K562 (cell line): ENCODE measurements around the gene RBM5. TPM values are rescaled to one million over a fixed set of nuclear protein-coding genes. Genes with fewer than 3 reads are reported as not detected.

ENCODE experiments used
- ATAC-seq: fragments of 200-7000 bp; cut with Tn5 transposase; 3 replicates; pipeline ENCODE4 v1.9.1; 2020; ENCODE audit warnings: moderate library complexity
- BruUV-seq: library from RNA; stranded (reverse); fragments of 400-500 nt; replicated peaks from 2 replicates; lab custom pipeline; 2021; lab: Mats Ljungman, UMichigan
- CTCF ChIA-PET: fragments of 300-600 bp; formaldehyde crosslinking; extraction: SDS; loops from one replicate; lab custom pipeline; 2021; ENCODE audit warnings: low intra/inter-chr PET ratio; lab: Yijun Ruan, JAX
- POLR2A ChIA-PET: fragments of 300-600, 350-650 bp; sonication (Branson Sonifier 250); formaldehyde crosslinking; extraction: SDS; loops from one replicate; lab custom pipeline; 2021; ENCODE audit warnings: antibody characterized with exemption, inconsistent platforms; lab: Yijun Ruan, JAX
- DNase-seq, 4 experiments: peaks; one replicate each; pipeline versions ENCODE4 v3.0.0 to v3.0.0-alpha.2; 2011 to 2018; ENCODE audit warnings: low spot score in 3 of 4, mixed read lengths in 3 of 4; ENCODE audit errors: extremely low read depth in 1 of 4
- FAIRE-seq: peaks from 2 replicates; lab custom pipeline; 2011; peaks lifted over from hg19 to GRCh38; lab: Jason Lieb, UNC
- H2AFZ ChIP-seq: 2 replicates; pipeline ENCODE4 v1.6.0; 2011; ENCODE audit warnings: low read depth, low read length, control low read depth, inconsistent platforms
- H3K27ac ChIP-seq: fragments of 200-600 bp; 3 replicates; pipeline ENCODE4 v1.8.0; 2011; ENCODE audit warnings: low read depth, mild to moderate bottlenecking, control low read depth, inconsistent platforms, low read length, moderate library complexity, mixed read lengths; ENCODE audit errors: extremely low read depth
- H3K27me3 ChIP-seq, 2 experiments: fragments of 300-600 bp in 1 of 2; 2 replicates in 1 of 2; 3 replicates in 1 of 2; pipeline versions ENCODE4 v1.6.0 to v1.8.0; 2011; ENCODE audit warnings: inconsistent platforms in 2 of 2, low read length in 2 of 2, mild to moderate bottlenecking in 1 of 2, mixed read lengths in 1 of 2, moderate library complexity in 1 of 2; ENCODE audit not compliant: control insufficient read depth in 2 of 2, insufficient read depth in 2 of 2
- H3K36me3 ChIP-seq: fragments of 300-600 bp; 3 replicates; pipeline ENCODE4 v1.8.0; 2011; ENCODE audit warnings: mild to moderate bottlenecking, low read length, inconsistent platforms; ENCODE audit not compliant: control insufficient read depth, insufficient read depth
- H3K4me1 ChIP-seq, 2 experiments: fragments of 200-600 bp in 1 of 2; replicated peaks in 1 of 2; 2 replicates in 1 of 2; 3 replicates in 1 of 2; pipeline versions ENCODE4 v1.5.1 to v1.8.0; 2011; ENCODE audit warnings: inconsistent platforms in 2 of 2, low read length in 2 of 2, mild to moderate bottlenecking in 1 of 2, mixed read lengths in 1 of 2, moderate library complexity in 1 of 2; ENCODE audit not compliant: control insufficient read depth in 2 of 2, insufficient read depth in 2 of 2
- H3K4me2 ChIP-seq: 2 replicates; pipeline ENCODE4 v1.6.1; 2011; ENCODE audit warnings: low read length, control low read depth, inconsistent platforms, mixed read lengths; ENCODE audit not compliant: insufficient read depth
- H3K4me3 ChIP-seq: fragments of 200-600 bp; sonication (generic), shearing (Covaris generic); 2 replicates; pipeline ENCODE4 v1.5.1; 2016; ENCODE audit warnings: control low read depth, inconsistent platforms
- H3K79me2 ChIP-seq: fragments of 200-600 bp; 3 replicates; pipeline ENCODE4 v1.8.0; 2011; ENCODE audit warnings: low read length, inconsistent platforms; ENCODE audit not compliant: control insufficient read depth, insufficient read depth
- H3K9ac ChIP-seq, 2 experiments: 2 replicates each; pipeline versions ENCODE4 v1.6.0 to v1.6.1; 2011; ENCODE audit warnings: low read depth in 2 of 2, low read length in 2 of 2, control low read depth in 1 of 2, inconsistent platforms in 1 of 2, mild to moderate bottlenecking in 1 of 2, mixed read lengths in 1 of 2; ENCODE audit not compliant: insufficient read depth in 1 of 2
- H3K9me1 ChIP-seq: one replicate; pipeline ENCODE4 v1.6.0; 2011; ENCODE audit warnings: inconsistent platforms, mild to moderate bottlenecking, low read length, moderate library complexity; ENCODE audit not compliant: control insufficient read depth, insufficient read depth
- H3K9me3 ChIP-seq: replicated peaks from 2 replicates; pipeline ENCODE4 v1.5.1; 2011; ENCODE audit warnings: low read depth, low read length, inconsistent platforms; ENCODE audit not compliant: control insufficient read depth, insufficient read depth
- H4K20me1 ChIP-seq: replicated peaks from 2 replicates; pipeline ENCODE4 v1.6.1; 2011; ENCODE audit warnings: low read length, inconsistent platforms, mixed read lengths; ENCODE audit not compliant: control insufficient read depth, insufficient read depth
- JUND ChIP-seq, 2 experiments: IDR thresholded peaks; 2 replicates in 1 of 2; 3 replicates in 1 of 2; pipeline ENCODE4 v1.6.1; 2011; ENCODE audit warnings: borderline replicate concordance in 2 of 2, low read depth in 2 of 2, low read length in 2 of 2, improper control_type of control experiment in 1 of 2, missing biosample characterization in 1 of 2, missing genetic modification characterization in 1 of 2, missing genetic modification reagents in 1 of 2
- SIN3A ChIP-seq, 2 experiments: fragments of 150-350 bp in 1 of 2; IDR thresholded peaks; 2 replicates each; pipeline ENCODE4 v1.6.1; 2011 to 2016; ENCODE audit warnings: borderline replicate concordance in 2 of 2, low read depth in 2 of 2, low read length in 2 of 2, mild to moderate bottlenecking in 2 of 2, moderate library complexity in 2 of 2; ENCODE audit not compliant: control insufficient read depth in 1 of 2
- TFAM ChIP-seq: fragments of 250-450 bp; sonication (Bioruptor Pico); conservative IDR thresholded peaks from 2 replicates; pipeline ENCODE4 v1.5.0; 2021; ENCODE audit warnings: mild to moderate bottlenecking, moderate library complexity
- ZNF75A ChIP-seq: fragments of 450-650 bp; formaldehyde crosslinking; IDR thresholded peaks from 2 replicates; pipeline ENCODE4 v1.4.0; 2020; ENCODE audit warnings: mild to moderate bottlenecking
- WGBS: fragments of 100-300 bp; shearing (Covaris generic); methylation state at CpG from one replicate; pipeline ENCODE4 v1.1.6; 2016; ENCODE audit warnings: low coverage, mixed read lengths; ENCODE audit not compliant: insufficient coverage; ENCODE audit errors: missing lambda C conversion rate; 5-methylcytosine and 5-hydroxymethylcytosine counted together
- in situ Hi-C: fragments of 300-500 bp; cut with MboI; formaldehyde crosslinking; loops from 4 replicates; pipeline ENCODE4 v1.15.0; 2018; ENCODE audit warnings: inconsistent platforms, mixed read lengths
- intact Hi-C: fragments of 100-400 bp; cut with micrococcal nuclease; formaldehyde crosslinking; loops from 2 replicates; pipeline ENCODE4 v1.14.2; 2022
- polyA plus RNA-seq, 8 experiments: library from polyadenylated mRNA; depleted of rRNA in 4 of 8; stranded (reverse) in 5 of 8; unstranded in 3 of 8; fragments of >200 nt; fragmentation: Nextera tagmentation in 2 of 8; fragmentation: Illumina TruSeq in 1 of 8; extraction: Ambion mirVana in 2 of 8; extraction: Trizol in 1 of 8; gene quantifications; 2 replicates each; pipeline versions ENCODE4 v1.2.1 to v1.2.3, GENCODE V29; 2011 to 2014; ENCODE audit warnings: inconsistent platforms in 1 of 8, missing spikeins in 1 of 8
- total RNA-seq, 7 experiments: library from RNA; depleted of rRNA in 6 of 7; stranded (reverse); fragments of >200 nt in 6 of 7; fragmentation: Illumina TruSeq in 2 of 7; extraction: Trizol in 2 of 7; gene quantifications; 2 replicates each; pipeline versions ENCODE4 v1.2.1 to v1.2.3, GENCODE V29; 2011 to 2021; ENCODE audit warnings: low replicate concordance in 1 of 7

The RBM5 gene
- total and polyA plus RNA-seq, 9 of the 15 experiments (the other 6 are each of a cell fraction or from before 2014, with no cell fraction given): 24.5 to 153 (median 81.6) TPM

DNA sequence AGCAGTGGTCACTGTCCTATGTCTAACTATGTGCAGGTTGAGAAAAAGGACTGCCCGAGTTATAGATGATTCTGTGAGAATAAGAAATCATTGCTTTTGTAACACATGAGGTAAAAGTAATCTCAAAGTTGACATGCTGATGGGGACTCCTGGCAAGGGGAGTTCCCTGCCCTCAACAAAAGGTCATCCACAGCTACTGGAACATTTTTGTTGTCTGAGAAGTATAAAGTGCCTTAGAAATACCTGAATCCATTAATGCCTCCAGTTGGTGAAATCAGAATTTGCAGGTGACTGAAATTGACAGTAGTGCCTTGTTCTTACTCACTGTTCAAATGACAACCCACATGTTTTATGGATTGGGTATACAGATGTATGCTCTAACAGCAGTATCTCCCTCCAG, 43.7 kb upstream of the RBM5 start:
- H3K9ac ChIP-seq: no peak overlapping the region
- no peak overlapping the region for H3K4me3 ChIP-seq
- TF ChIP-seq TFAM (no peak), ZNF75A (no peak), JUND (IDR thresholded peaks at IDR 0.05; ENCODE audit: borderline replicate concordance, low read depth, low read length) (no peak), JUND (tag; IDR thresholded peaks at IDR 0.05; ENCODE audit: borderline replicate concordance, low read depth, low read length) (no peak)
- TF ChIP-seq, all 486 proteins: peak for 0
- CTCF ChIA-PET: interaction anchor here (1.0 kb wide), 1 partner anchor 181 kb away, joined by 4 read pairs; no protein-coding TSS in a partner anchor
- Histone ChIP-seq H3K79me2 (no peaks in the 10 kb centered on the region), H3K27ac (no peak overlapping the region), H3K4me2 (no peak overlapping the region), H2AFZ (no peak overlapping the region), H3K4me1 (peaks cover 0 to 3% of the 10 kb centered on the region in 2 experiments; a peak in 2 of 5 replicates), H3K9me3 (no peaks in the 10 kb centered on the region), H3K9me1 (no peaks in the 10 kb centered on the region), H4K20me1 (no peaks in the 10 kb centered on the region), H3K36me3 (peaks cover 27% of the 10 kb centered on the region; the same call in 2 of the 3 replicates), H3K27me3 (no peaks in the 10 kb centered on the region)
- intact Hi-C loops (no loop called here), in situ Hi-C loops (no loop called here)
- BruUV-seq: no TSS peak
- no peak for ATAC-seq
- no peak for DNase-seq
- FAIRE-seq: no peak
- POLR2A ChIA-PET: interaction anchor here (2.9 kb wide), 1 partner anchor 9 kb away, joined by 7 read pairs; no protein-coding TSS in a partner anchor
- WGBS: 100% methylated on average over 1 of the region's 1 CpG

GRCh38 chr3:50047426-50047825, 41.3 kb upstream of the RBM5 start:
- 93% methylated on average over 3 of the region's 4 CpGs for WGBS
- peaks cover 40% of the 10 kb centered on the region; the same call in 2 of the 3 replicates for H3K36me3 ChIP-seq
- intact Hi-C loops: no loop called here
- H3K9ac ChIP-seq: no peak overlapping the region
- H3K4me1 ChIP-seq: no peaks in the 10 kb centered on the region; a peak in 1 of 5 replicates
- H3K9me1 ChIP-seq: no peaks in the 10 kb centered on the region
- POLR2A ChIA-PET: interaction anchor here (0.7 to 2.1 kb wide), 3 partner anchors 9 to 23 kb away, joined by 3 to 9 read pairs (median 4); no protein-coding TSS in a partner anchor
- H2AFZ ChIP-seq: no peak overlapping the region
- ATAC-seq: no peak
- TF ChIP-seq SIN3A (IDR thresholded peaks at IDR 0.05; ENCODE audit: borderline replicate concordance in 2 of 2, control insufficient read depth in 1 of 2, low read depth in 2 of 2, low read length in 2 of 2): no peak
- TF ChIP-seq, all 486 proteins: peak for 0
- Histone ChIP-seq H3K9me3 (no peaks in the 10 kb centered on the region), H3K4me3 (no peak overlapping the region), H4K20me1 (no peaks in the 10 kb centered on the region), H3K27ac (no peak overlapping the region), H3K27me3 (no peaks in the 10 kb centered on the region), H3K4me2 (no peak overlapping the region), H3K79me2 (no peaks in the 10 kb centered on the region)
- DNase-seq (no peak), FAIRE-seq (no peak)
- CTCF ChIA-PET: no interaction called here
- in situ Hi-C loops: no loop called here
- BruUV-seq: no TSS peak
